ENCODE results near the gene PRDM16.

DNA sequence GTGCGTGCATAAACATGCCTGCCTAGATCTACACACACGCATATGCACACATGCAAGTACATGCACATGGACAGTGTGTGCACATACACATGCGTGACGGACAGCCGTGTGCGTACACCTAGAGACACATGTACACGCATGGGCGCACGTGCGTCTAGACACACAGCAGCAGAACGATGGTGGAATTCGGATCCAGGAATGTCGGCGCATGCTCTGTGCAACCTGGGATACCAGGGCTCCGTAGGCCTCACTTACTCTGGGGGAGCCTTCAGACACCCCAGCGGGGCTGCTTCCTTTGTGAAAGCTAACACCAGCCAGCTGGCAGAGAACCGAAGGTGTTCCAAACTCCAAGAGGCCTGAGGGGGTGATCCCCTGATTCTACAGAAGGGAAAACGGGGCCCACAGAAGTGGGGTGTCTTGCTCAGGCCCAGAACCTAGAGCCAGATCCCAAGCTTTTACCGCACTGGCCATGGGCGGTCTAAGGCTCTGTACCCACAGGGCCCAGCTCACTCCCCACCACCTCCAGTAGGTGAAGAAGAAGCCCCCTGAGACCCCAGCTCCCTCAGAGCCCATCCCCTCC is 358.0 kb downstream of the PRDM16 start:
- TF ChIP-seq, protein P1, sequence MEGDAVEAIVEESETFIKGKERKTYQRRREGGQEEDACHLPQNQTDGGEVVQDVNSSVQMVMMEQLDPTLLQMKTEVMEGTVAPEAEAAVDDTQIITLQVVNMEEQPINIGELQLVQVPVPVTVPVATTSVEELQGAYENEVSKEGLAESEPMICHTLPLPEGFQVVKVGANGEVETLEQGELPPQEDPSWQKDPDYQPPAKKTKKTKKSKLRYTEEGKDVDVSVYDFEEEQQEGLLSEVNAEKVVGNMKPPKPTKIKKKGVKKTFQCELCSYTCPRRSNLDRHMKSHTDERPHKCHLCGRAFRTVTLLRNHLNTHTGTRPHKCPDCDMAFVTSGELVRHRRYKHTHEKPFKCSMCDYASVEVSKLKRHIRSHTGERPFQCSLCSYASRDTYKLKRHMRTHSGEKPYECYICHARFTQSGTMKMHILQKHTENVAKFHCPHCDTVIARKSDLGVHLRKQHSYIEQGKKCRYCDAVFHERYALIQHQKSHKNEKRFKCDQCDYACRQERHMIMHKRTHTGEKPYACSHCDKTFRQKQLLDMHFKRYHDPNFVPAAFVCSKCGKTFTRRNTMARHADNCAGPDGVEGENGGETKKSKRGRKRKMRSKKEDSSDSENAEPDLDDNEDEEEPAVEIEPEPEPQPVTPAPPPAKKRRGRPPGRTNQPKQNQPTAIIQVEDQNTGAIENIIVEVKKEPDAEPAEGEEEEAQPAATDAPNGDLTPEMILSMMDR (IDR thresholded peaks at IDR 0.05), result no peak
- TF ChIP-seq, protein P2, sequence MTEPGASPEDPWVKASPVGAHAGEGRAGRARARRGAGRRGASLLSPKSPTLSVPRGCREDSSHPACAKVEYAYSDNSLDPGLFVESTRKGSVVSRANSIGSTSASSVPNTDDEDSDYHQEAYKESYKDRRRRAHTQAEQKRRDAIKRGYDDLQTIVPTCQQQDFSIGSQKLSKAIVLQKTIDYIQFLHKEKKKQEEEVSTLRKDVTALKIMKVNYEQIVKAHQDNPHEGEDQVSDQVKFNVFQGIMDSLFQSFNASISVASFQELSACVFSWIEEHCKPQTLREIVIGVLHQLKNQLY (CRISPR knock-in tag; IDR thresholded peaks at IDR 0.05), result no peak
- TF ChIP-seq SP1 (CRISPR knock-in tag; conservative IDR thresholded peaks at IDR 0.05) (no peak), CREB1 (CRISPR knock-in tag; IDR thresholded peaks at IDR 0.05) (no peak), FOXJ3 (CRISPR knock-in tag; IDR thresholded peaks at IDR 0.05; ENCODE audit: borderline replicate concordance) (no peak), RELA (CRISPR knock-in tag; IDR thresholded peaks at IDR 0.05; ENCODE audit: borderline replicate concordance) (no peak), MXD4 (CRISPR knock-in tag; IDR thresholded peaks at IDR 0.05; ENCODE audit: borderline replicate concordance) (no peak)
- TF ChIP-seq, protein P3, sequence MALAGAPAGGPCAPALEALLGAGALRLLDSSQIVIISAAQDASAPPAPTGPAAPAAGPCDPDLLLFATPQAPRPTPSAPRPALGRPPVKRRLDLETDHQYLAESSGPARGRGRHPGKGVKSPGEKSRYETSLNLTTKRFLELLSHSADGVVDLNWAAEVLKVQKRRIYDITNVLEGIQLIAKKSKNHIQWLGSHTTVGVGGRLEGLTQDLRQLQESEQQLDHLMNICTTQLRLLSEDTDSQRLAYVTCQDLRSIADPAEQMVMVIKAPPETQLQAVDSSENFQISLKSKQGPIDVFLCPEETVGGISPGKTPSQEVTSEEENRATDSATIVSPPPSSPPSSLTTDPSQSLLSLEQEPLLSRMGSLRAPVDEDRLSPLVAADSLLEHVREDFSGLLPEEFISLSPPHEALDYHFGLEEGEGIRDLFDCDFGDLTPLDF (CRISPR knock-in tag; IDR thresholded peaks at IDR 0.05), result no peak
